ENCODE results near the gene MCF2. TPM values are rescaled to one million over a fixed set of nuclear protein-coding genes. Genes with fewer than 3 reads are reported as not detected.

The MCF2 gene
- total RNA-seq, 1 experiment from 2014 or later = 0.15 TPM

DNA sequence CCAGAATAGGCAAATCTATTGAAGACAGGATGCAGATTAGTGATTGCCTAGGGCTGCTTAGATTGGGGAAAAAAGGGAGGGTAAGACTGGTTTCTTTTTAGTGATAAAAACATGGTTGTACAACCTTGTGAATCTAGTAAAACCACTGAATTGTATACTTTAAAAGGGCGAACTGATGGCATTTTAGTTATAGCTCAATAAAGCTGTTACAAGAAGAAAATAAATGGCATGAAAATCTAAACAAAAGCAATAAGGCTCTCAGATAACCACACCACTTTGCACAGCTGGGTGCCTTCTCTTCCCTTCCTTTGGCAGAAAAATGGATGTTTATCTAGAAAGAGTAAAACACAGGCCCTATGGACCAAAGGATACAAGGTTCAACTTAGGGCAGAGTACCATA lies 107.9 kb downstream of the MCF2 start:
- H3K4me1 ChIP-seq (ENCODE audit: control insufficient read depth in 1 of 2, insufficient read depth in 2 of 2, low read length in 2 of 2) = no peaks in the 10 kb centered on the region
- DNase-seq (ENCODE audit: low read depth, low spot score) = no peak
- ChIA-PET RAD21 (ENCODE audit: low non-redundant PET in 1 of 2, low total read pairs in 2 of 2, uncharacterized antibody in 2 of 2, unreplicated experiment in 2 of 2) (no interaction called here), POLR2A (no interaction called here), CTCF (no interaction called here)
- H3K79me2 ChIP-seq (ENCODE audit: insufficient read depth, low read length) = no peaks in the 10 kb centered on the region
- H3K27ac ChIP-seq (ENCODE audit: low read depth, low read length) = no peak overlapping the region
- no peak overlapping the region for H3K4me3 ChIP-seq (replicated peaks in 1 of 2; ENCODE audit: low read depth in 1 of 2, low read length in 2 of 2)
- no peaks in the 10 kb centered on the region for H3K27me3 ChIP-seq (ENCODE audit: insufficient read depth, low read length)
- no peak overlapping the region for H3K9ac ChIP-seq (ENCODE audit: low read length)
- intact Hi-C loops (cut with micrococcal nuclease) = no loop called here
- H2AFZ ChIP-seq (ENCODE audit: low read depth, low read length, poor library complexity, severe bottlenecking) = no peak overlapping the region
- no peak overlapping the region for H3K4me2 ChIP-seq (ENCODE audit: low read length)
- H3K9me3 ChIP-seq (ENCODE audit: control insufficient read depth in 1 of 2, insufficient read depth in 1 of 2, low read depth in 1 of 2, low read length in 2 of 2) = no peaks in the 10 kb centered on the region
- H3K36me3 ChIP-seq (ENCODE audit: control insufficient read depth in 1 of 2, insufficient read depth in 2 of 2, low read length in 2 of 2) = no peaks in the 10 kb centered on the region
- no peaks in the 10 kb centered on the region for H4K20me1 ChIP-seq (ENCODE audit: insufficient read depth)
- ATAC-seq = no peak
- no peaks in the 10 kb centered on the region for H3K9me2 ChIP-seq (ENCODE audit: insufficient read depth)
- no TSS peak for BruUV-seq (replicated peaks)
- TF ChIP-seq, protein P1, sequence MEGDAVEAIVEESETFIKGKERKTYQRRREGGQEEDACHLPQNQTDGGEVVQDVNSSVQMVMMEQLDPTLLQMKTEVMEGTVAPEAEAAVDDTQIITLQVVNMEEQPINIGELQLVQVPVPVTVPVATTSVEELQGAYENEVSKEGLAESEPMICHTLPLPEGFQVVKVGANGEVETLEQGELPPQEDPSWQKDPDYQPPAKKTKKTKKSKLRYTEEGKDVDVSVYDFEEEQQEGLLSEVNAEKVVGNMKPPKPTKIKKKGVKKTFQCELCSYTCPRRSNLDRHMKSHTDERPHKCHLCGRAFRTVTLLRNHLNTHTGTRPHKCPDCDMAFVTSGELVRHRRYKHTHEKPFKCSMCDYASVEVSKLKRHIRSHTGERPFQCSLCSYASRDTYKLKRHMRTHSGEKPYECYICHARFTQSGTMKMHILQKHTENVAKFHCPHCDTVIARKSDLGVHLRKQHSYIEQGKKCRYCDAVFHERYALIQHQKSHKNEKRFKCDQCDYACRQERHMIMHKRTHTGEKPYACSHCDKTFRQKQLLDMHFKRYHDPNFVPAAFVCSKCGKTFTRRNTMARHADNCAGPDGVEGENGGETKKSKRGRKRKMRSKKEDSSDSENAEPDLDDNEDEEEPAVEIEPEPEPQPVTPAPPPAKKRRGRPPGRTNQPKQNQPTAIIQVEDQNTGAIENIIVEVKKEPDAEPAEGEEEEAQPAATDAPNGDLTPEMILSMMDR (IDR thresholded peaks at IDR 0.05 in 2 of 3, conservative IDR thresholded peaks at IDR 0.05 in 1 of 3; ENCODE audit: borderline replicate concordance in 1 of 3, insufficient read depth in 1 of 3, low read depth in 2 of 3, low read length in 2 of 3) = no peak
- TF ChIP-seq ZBTB33 (IDR thresholded peaks at IDR 0.05; ENCODE audit: extremely low read depth, insufficient replicate concordance, low read length) (no peak), EGR1 (IDR thresholded peaks at IDR 0.05; ENCODE audit: low read depth) (no peak), EZH2 (IDR thresholded peaks at IDR 0.05) (no peak), CBX3 (IDR thresholded peaks at IDR 0.05; ENCODE audit: low read depth) (no peak), ZFX (IDR thresholded peaks at IDR 0.05) (no peak), EZH2phosphoT487 (IDR thresholded peaks at IDR 0.05; ENCODE audit: borderline replicate concordance) (no peak), MAX (IDR thresholded peaks at IDR 0.05) (no peak), ELF1 (IDR thresholded peaks at IDR 0.05; ENCODE audit: borderline replicate concordance, low read depth) (no peak), JUND (IDR thresholded peaks at IDR 0.05) (no peak), TCF7L2 (IDR thresholded peaks at IDR 0.05; ENCODE audit: borderline replicate concordance, extremely low read depth, insufficient read depth, insufficient read length) (no peak), ZNF274 (IDR thresholded peaks at IDR 0.05; ENCODE audit: low read depth, low read length) (no peak), YY1 (IDR thresholded peaks at IDR 0.05; ENCODE audit: extremely low read depth, insufficient replicate concordance, low read depth, low read length) (no peak), FOSL1 (IDR thresholded peaks at IDR 0.05; ENCODE audit: low read depth) (no peak), SIN3A (IDR thresholded peaks at IDR 0.05; ENCODE audit: low read depth) (no peak), SRF (IDR thresholded peaks at IDR 0.05; ENCODE audit: low read depth) (no peak), POLR2AphosphoS5 (IDR thresholded peaks at IDR 0.05; ENCODE audit: low read depth, low read length) (no peak), POLR2A (IDR thresholded peaks at IDR 0.05; ENCODE audit: borderline replicate concordance, extremely low read depth, insufficient read depth, insufficient read length) (no peak)
- TF ChIP-seq, protein P2, sequence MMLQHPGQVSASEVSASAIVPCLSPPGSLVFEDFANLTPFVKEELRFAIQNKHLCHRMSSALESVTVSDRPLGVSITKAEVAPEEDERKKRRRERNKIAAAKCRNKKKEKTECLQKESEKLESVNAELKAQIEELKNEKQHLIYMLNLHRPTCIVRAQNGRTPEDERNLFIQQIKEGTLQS (IDR thresholded peaks at IDR 0.05) = no peak
- TF ChIP-seq, protein P3, sequence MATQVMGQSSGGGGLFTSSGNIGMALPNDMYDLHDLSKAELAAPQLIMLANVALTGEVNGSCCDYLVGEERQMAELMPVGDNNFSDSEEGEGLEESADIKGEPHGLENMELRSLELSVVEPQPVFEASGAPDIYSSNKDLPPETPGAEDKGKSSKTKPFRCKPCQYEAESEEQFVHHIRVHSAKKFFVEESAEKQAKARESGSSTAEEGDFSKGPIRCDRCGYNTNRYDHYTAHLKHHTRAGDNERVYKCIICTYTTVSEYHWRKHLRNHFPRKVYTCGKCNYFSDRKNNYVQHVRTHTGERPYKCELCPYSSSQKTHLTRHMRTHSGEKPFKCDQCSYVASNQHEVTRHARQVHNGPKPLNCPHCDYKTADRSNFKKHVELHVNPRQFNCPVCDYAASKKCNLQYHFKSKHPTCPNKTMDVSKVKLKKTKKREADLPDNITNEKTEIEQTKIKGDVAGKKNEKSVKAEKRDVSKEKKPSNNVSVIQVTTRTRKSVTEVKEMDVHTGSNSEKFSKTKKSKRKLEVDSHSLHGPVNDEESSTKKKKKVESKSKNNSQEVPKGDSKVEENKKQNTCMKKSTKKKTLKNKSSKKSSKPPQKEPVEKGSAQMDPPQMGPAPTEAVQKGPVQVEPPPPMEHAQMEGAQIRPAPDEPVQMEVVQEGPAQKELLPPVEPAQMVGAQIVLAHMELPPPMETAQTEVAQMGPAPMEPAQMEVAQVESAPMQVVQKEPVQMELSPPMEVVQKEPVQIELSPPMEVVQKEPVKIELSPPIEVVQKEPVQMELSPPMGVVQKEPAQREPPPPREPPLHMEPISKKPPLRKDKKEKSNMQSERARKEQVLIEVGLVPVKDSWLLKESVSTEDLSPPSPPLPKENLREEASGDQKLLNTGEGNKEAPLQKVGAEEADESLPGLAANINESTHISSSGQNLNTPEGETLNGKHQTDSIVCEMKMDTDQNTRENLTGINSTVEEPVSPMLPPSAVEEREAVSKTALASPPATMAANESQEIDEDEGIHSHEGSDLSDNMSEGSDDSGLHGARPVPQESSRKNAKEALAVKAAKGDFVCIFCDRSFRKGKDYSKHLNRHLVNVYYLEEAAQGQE (IDR thresholded peaks at IDR 0.05; ENCODE audit: low read depth) = no peak

Measured in HCT116 (cell line).